GM19193 (cell line): ENCODE results near the gene C19orf12.

Experiments
- POLR2A ChIP-seq: IDR thresholded peaks from 4 replicates; pipeline ENCODE4 v1.6.1; 2011; ENCODE audit not compliant: insufficient read depth, insufficient read length; ENCODE audit errors: extremely low read depth

The C19orf12 gene

DNA sequence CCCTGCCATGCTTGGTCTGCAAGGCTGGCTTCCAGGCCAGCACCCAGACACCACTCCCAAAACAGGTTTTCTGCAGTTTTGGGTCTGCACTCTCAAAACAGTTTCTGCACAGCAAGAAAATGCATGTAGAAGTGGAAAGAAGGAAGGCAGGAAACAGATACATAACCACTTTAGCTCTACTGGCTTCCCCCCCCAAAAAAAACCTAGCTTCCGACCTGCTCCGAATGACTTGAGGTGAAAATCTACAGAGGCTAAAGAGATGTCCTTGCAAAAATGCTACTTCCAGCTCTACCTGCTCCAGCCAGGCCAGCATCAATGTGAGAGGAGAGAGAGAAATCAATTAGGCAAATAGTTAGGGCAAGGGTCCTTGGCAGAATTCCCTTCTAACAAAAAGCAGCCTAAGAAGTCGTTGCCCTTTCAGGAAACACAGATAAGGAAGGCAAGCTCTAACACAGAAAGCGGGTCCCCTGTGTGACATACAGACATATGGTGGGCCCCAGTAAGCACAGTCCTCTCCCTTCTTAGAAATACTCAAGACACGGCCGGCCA lies 3.4 kb downstream of the C19orf12 start:
- TF ChIP-seq POLR2A = no peak

DNA sequence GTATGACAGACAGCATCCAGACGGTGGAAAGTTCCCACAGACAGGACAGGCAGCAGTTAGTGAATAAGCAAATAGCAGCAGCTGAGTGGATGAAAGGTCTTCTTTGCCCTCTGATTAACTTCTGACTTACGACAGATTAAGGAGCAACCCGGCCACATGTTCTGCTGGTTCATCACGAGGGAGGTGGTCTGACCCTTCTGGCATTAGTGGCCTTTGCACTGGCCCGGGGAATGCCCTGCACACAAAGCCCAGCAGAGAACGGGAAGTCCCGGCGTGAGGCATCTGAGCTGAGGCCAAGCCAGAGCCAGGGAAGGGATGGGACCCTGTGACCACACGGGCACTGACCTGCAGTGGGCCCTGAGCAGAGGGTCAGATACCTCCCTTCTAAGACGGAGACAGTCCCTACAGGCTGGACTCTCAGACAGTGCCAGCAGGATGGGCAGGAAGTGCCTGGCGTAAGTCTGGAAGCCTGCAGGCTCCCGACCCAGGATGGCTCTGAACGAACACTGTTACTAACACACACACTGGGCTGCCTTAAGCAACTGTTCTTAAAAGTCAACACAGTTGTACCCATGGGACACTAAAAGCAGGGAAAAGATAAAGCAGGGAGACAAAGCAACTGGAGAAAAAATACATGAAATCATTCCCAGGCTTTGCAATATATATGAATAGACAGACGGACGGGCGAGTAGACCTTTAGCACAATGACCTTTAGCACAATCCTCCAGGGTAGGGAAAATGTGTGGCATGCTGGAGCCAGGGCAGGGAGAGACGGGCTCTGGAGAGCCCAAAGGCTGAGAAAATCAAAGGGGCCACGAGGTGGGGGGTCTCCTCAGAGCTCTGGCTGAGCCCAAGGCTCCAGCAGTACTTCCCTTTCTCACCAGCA lies 6.3 kb downstream of the C19orf12 start:
- no peak for TF ChIP-seq POLR2A

GRCh38 chr19:29706635-29707034 lies 8.4 kb downstream of the C19orf12 start:
- no peak for TF ChIP-seq POLR2A

DNA sequence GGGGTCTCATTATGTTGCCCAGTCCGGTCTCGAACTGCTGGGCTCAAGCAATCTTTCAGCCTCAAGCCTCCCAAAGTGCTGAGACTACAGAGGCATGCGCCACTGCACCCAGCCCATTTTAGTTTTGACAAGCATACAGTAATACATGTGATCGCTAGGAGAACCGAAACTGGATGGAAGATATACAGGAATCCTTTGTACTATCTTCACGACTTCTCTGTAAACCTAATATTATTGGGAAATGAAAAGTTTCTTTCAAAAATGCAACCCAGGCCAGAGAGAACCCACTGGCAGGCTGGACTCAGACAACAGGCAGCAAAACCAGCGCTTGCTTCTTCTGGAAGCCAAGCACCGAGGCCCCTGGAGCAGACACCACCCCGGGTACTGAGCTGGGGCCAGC lies 9.4 kb downstream of the C19orf12 start:
- TF ChIP-seq POLR2A = no peak

- TF ChIP-seq POLR2A = no peak
Observed at GRCh38 chr19:29704562-29705558, 10.2 kb downstream of the C19orf12 start.

- no peak for TF ChIP-seq POLR2A
Observed at GRCh38 chr19:29702963-29703320, 12.1 kb downstream of the C19orf12 start.

DNA sequence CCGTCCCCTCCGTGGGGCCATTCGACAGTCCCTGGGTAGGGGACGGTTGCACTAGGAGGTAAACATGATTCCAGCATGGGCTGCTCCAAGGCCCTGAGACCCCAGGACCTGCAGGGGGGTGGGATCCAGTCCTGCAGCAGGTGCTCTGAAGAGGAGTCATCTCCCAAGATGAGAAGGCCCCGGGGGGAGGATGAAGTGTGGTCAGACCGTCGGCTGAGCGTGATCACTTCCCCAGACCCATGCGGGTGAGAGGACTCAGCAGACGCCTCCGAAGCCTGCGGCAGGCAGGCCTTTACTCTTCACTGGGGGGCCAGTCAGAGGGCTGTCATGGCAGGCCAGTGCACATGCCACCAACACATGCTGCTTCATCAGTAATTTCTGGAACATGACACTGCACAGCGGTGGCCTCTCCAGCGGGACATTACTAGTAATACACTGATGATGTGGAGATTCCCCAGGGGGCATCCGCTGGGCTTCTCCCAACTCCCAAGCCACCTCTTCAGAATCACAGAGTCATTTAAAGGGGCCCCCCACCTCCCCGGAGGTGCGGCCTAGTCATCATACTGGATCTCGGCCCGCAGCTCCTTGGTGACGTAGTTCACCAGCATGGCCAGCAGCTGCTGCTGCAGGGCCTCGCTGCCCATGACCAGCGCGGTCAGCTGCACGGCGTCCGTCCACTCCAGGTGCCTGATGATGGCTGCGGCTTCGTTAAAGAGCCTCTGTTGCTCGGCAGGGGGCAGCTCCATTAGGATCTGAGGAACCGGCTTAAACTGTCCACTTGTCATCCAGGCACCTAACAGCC lies 12.7 kb downstream of the C19orf12 start:
- TF ChIP-seq POLR2A = no peak

DNA sequence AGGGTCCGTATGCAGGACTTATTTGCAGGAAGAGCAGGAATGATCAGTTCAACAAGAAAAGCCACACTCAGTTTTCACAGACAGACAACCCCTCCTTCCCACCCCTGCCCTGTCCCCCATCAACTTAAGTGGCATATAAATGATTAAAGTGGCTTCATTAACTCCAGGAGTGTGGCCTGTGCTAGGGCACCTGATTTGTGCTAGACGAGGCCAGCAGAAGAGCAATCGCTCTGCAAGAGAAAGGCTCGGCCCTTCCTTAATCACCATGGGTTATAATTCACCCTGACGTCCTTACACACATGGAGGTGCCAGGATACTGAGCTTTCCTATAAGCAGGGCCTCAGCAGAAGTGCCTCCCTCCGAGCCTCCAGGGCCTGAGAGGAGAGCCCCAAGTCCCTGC lies 14.6 kb downstream of the C19orf12 start:
- TF ChIP-seq POLR2A = no peak

DNA sequence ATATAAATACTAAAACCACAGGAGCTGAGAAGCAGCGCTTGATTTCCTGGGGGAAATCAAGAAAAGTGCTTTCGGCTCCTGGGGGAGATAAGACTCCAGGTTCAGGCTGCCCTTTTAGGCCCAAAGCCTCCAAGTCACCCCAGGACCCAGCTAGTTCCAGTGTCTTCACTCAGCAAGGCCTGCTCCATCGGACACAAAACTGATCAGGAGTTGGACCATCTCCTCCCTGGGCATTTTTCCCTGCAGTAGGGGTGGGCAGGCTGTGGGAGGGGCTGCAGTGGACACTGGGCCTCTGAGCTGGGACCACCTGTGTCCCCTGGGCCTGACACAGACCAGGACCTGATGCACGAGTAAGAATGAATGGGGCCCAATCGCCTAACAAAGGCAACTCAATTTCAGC lies 15.2 kb downstream of the C19orf12 start:
- no peak for TF ChIP-seq POLR2A

GRCh38 chr19:29697523-29698261 lies 17.4 kb downstream of the C19orf12 start:
- TF ChIP-seq POLR2A = no peak

DNA sequence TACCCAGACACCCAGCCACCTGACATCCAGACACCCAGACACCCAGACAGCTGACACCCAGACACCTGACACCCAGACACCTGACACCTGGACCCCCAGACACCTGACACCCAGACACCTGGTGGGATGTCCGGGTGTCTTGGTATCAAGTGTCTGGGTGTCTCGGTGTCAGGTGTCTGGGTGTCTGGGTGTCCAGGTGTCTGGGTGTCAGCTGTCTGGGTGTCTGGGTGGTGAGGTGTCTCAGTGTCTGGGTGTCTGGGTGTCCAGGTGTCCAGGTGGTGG lies 18.6 kb downstream of the C19orf12 start:
- TF ChIP-seq POLR2A = no peak

DNA sequence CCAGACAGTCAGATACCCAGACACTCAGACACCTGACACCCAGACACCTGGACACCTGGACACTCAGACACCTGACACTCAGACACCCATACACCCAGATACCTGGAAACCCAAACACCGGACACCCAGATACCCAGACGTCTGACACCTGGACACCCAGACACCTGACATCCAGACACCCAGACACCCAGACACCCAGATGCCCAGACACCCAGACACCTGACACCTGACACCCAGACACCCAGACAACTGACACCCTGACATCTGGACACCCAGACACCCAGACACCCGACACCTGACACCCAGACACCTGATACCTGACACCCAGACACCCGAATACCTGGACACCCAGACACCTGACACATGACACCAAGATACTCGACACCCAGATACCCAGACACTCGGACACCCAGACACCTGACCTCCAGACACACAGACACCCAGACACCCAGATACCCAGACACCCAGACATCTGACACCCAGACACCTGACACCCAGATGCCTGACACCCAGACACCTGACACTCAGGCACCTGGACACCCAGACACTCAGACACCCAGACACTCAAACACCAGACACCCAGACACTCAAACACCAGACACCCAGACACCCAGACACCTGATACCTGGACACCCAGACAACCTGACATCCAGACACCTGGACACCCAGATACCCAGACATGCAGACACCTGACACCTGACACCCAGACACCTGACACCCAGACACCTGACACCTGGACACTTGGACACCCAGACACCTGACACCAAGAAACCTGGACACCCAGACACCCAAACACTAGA lies 19.1 kb downstream of the C19orf12 start:
- TF ChIP-seq POLR2A = no peak
